A673 (cell line): ENCODE measurements around the gene SORCS1. TPM values are rescaled to one million over a fixed set of nuclear protein-coding genes. Genes with fewer than 3 reads are reported as not detected.

Experiments used
- BruUV-seq: library from RNA; stranded (reverse); fragments of 400-500 nt; replicated peaks from 2 replicates; lab custom pipeline; 2021; lab: Mats Ljungman, UMichigan
- CTCF ChIA-PET: fragments of 300-600 bp; sonication (Branson Sonifier 250); formaldehyde crosslinking; loops from one replicate; lab custom pipeline; 2022; ENCODE audit warnings: antibody characterized with exemption; lab: Charles Lee
- POLR2A ChIA-PET: fragments of 300-600 bp; sonication (Branson Sonifier 250); formaldehyde crosslinking; loops from one replicate; lab custom pipeline; 2022; ENCODE audit warnings: antibody characterized with exemption; ENCODE audit not compliant: low non-redundant PET; lab: Charles Lee
- DNase-seq: peaks from one replicate; pipeline ENCODE4 v3.0.0-alpha.2; 2015; ENCODE audit warnings: low spot score
- H3K27ac ChIP-seq: fragments of 200-600 bp; sonication (generic); 2 replicates; pipeline ENCODE4 v1.5.1; 2016; ENCODE audit warnings: mixed run types, low read depth, mild to moderate bottlenecking, mixed read lengths, antibody characterized with exemption, low read length; ENCODE audit not compliant: poor library complexity, severe bottlenecking
- H3K27me3 ChIP-seq: fragments of 200-600 bp; sonication (generic); replicated peaks from 2 replicates; pipeline ENCODE4 v1.6.1; 2017; ENCODE audit warnings: mixed run types, low read depth, mild to moderate bottlenecking, mixed read lengths, antibody characterized with exemption, low read length; ENCODE audit not compliant: insufficient read depth, poor library complexity
- H3K36me3 ChIP-seq: fragments of 200-600 bp; sonication (generic); 2 replicates; pipeline ENCODE4 v1.6.1; 2016; ENCODE audit warnings: mixed run types, mild to moderate bottlenecking, mixed read lengths, antibody characterized with exemption, low read length; ENCODE audit not compliant: insufficient read depth, poor library complexity, severe bottlenecking
- H3K4me1 ChIP-seq: fragments of 200-600 bp; sonication (generic); 2 replicates; pipeline ENCODE4 v1.6.1; 2017; ENCODE audit warnings: mixed run types, mild to moderate bottlenecking, mixed read lengths, antibody characterized with exemption, low read length; ENCODE audit not compliant: insufficient read depth, poor library complexity, severe bottlenecking
- H3K4me3 ChIP-seq: fragments of 200-600 bp; sonication (generic); 2 replicates; pipeline ENCODE4 v1.5.1; 2016; ENCODE audit warnings: low read depth, mixed run types, mild to moderate bottlenecking, mixed read lengths, low read length; ENCODE audit not compliant: poor library complexity, severe bottlenecking
- H3K9me3 ChIP-seq: fragments of 200-600 bp; sonication (generic); 2 replicates; pipeline ENCODE4 v1.6.1; 2016; ENCODE audit warnings: mixed run types, low read depth, mild to moderate bottlenecking, mixed read lengths, antibody characterized with exemption, low read length; ENCODE audit not compliant: poor library complexity, severe bottlenecking
- EZH2 ChIP-seq: fragments of 200-600 bp; sonication (generic); IDR thresholded peaks from 2 replicates; pipeline ENCODE4 v1.6.1; 2017; ENCODE audit warnings: borderline replicate concordance, low read depth, mild to moderate bottlenecking, mixed read lengths, antibody characterized with exemption, low read length; ENCODE audit not compliant: poor library complexity, severe bottlenecking
- intact Hi-C: fragments of 100-400 bp; cut with micrococcal nuclease; formaldehyde crosslinking; loops from one replicate; pipeline ENCODE4 v1.10.0; 2022; ENCODE audit not compliant: unreplicated experiment
- total RNA-seq: library from RNA; stranded (reverse); gene quantifications from 2 replicates; pipeline ENCODE4 v1.2.3, GENCODE V29; 2021
- TF ChIP-seq, protein P1 (sequence below): fragments of 300-800, 200-600 bp; sonication (generic); conservative IDR thresholded peaks from 2 replicates; pipeline ENCODE4 v1.5.1; 2017; ENCODE audit warnings: low read depth, mild to moderate bottlenecking, antibody characterized with exemption, low read length, moderate library complexity, mixed read lengths

SORCS1 gene
- total RNA-seq, 1 experiment from 2014 or later = 0.34 TPM

- Histone ChIP-seq H3K4me3 (no peak overlapping the region), H3K27me3 (peaks cover 57% of the 10 kb centered on the region), H3K9me3 (no peaks in the 10 kb centered on the region), H3K36me3 (no peaks in the 10 kb centered on the region), H3K27ac (no peak overlapping the region), H3K4me1 (peaks cover 4% of the 10 kb centered on the region)
- intact Hi-C loops = no loop called here
- ChIA-PET CTCF (no interaction called here), POLR2A (no interaction called here)
- TF ChIP-seq, protein P1, sequence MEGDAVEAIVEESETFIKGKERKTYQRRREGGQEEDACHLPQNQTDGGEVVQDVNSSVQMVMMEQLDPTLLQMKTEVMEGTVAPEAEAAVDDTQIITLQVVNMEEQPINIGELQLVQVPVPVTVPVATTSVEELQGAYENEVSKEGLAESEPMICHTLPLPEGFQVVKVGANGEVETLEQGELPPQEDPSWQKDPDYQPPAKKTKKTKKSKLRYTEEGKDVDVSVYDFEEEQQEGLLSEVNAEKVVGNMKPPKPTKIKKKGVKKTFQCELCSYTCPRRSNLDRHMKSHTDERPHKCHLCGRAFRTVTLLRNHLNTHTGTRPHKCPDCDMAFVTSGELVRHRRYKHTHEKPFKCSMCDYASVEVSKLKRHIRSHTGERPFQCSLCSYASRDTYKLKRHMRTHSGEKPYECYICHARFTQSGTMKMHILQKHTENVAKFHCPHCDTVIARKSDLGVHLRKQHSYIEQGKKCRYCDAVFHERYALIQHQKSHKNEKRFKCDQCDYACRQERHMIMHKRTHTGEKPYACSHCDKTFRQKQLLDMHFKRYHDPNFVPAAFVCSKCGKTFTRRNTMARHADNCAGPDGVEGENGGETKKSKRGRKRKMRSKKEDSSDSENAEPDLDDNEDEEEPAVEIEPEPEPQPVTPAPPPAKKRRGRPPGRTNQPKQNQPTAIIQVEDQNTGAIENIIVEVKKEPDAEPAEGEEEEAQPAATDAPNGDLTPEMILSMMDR = no peak
- TF ChIP-seq EZH2 = no peak
- no TSS peak for BruUV-seq
- no peak for DNase-seq
Observed at GRCh38 chr10:107160866-107161265, 3.6 kb downstream of the SORCS1 start.

DNA sequence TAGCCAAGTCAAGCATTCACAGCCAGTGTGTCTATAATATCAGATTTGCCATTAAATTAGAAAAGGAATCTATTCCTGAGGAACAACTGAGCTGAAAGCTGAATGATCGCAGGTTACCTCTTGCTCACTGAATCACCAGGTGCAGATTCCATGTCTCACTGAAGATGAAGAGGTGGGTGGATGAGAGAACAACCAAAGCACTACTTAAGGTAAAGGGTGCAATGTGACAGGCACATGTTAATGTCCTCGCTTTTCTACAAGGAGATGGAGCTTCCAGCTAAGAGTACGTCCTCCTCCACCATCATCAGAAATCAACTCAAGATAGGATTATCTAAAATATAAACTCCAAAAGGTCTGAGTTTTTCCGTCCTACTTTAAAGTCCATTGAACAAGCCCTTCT is 4.6 kb downstream of the SORCS1 start:
- BruUV-seq = no TSS peak
- intact Hi-C loops = no loop called here

GRCh38 chr10:107157071-107157470 is 7.4 kb downstream of the SORCS1 start:
- no TSS peak for BruUV-seq
- H3K9me3 ChIP-seq = no peaks in the 10 kb centered on the region
- intact Hi-C loops = no loop called here
- no peak overlapping the region for H3K27ac ChIP-seq
- H3K4me3 ChIP-seq = no peak overlapping the region
- H3K36me3 ChIP-seq = no peaks in the 10 kb centered on the region
- no peak for DNase-seq
- POLR2A ChIA-PET = no interaction called here
- H3K4me1 ChIP-seq = no peaks in the 10 kb centered on the region
- CTCF ChIA-PET = no interaction called here
- TF ChIP-seq EZH2 = no peak
- TF ChIP-seq, protein P1 = no peak
- peaks cover 22% of the 10 kb centered on the region for H3K27me3 ChIP-seq

More for the DNA sequence above, 4.6 kb downstream of the SORCS1 start:
- Histone ChIP-seq H3K27me3 (peaks cover 47% of the 10 kb centered on the region), H3K4me3 (no peak overlapping the region), H3K4me1 (peaks cover 4% of the 10 kb centered on the region), H3K36me3 (no peaks in the 10 kb centered on the region), H3K9me3 (no peaks in the 10 kb centered on the region), H3K27ac (no peak overlapping the region)
- no peak for DNase-seq
- TF ChIP-seq, protein P1 = no peak
- no peak for TF ChIP-seq EZH2
- ChIA-PET POLR2A (no interaction called here), CTCF (no interaction called here)
